ENCODE results near the gene TCF7L2.

The TCF7L2 gene

GRCh38 chr10:112946649-112947048 is 3.4 kb upstream of the TCF7L2 start:
- Histone ChIP-seq H3K4me3 (ENCODE audit: low read length in 2 of 2) (no peak overlapping the region), H3K27me3 (ENCODE audit: control insufficient read depth in 1 of 2, insufficient read depth in 2 of 2, low read length in 2 of 2) (no peaks in the 10 kb centered on the region), H3K4me1 (ENCODE audit: control insufficient read depth, insufficient read depth, low read length) (peaks cover 6% of the 10 kb centered on the region), H3K9ac (ENCODE audit: low read length in 2 of 2) (no peak overlapping the region), H3K9me3 (ENCODE audit: control insufficient read depth in 2 of 2, low read length in 2 of 2) (no peaks in the 10 kb centered on the region), H3K36me3 (ENCODE audit: control insufficient read depth in 2 of 2, insufficient read depth in 2 of 2, low read length in 2 of 2) (no peaks in the 10 kb centered on the region), H3K27ac (ENCODE audit: low read length) (no peak overlapping the region)

GRCh38 chr10:112948196-112948595 is 1.9 kb upstream of the TCF7L2 start:
- H3K36me3 ChIP-seq (ENCODE audit: control insufficient read depth in 2 of 2, insufficient read depth in 2 of 2, low read length in 2 of 2), result no peaks in the 10 kb centered on the region
- peaks cover 7% of the 10 kb centered on the region for H3K4me1 ChIP-seq (ENCODE audit: control insufficient read depth, insufficient read depth, low read length)
- H3K9ac ChIP-seq (ENCODE audit: low read length in 2 of 2), result no peak overlapping the region
- H3K27me3 ChIP-seq (ENCODE audit: control insufficient read depth in 1 of 2, insufficient read depth in 2 of 2, low read length in 2 of 2), result no peaks in the 10 kb centered on the region
- no peaks in the 10 kb centered on the region for H3K9me3 ChIP-seq (ENCODE audit: control insufficient read depth in 2 of 2, low read length in 2 of 2)
- H3K27ac ChIP-seq (ENCODE audit: low read length), result no peak overlapping the region
- H3K4me3 ChIP-seq (ENCODE audit: low read length in 2 of 2), result no peak overlapping the region

- Histone ChIP-seq H3K36me3 (ENCODE audit: control insufficient read depth in 2 of 2, insufficient read depth in 2 of 2, low read length in 2 of 2) (no peaks in the 10 kb centered on the region), H3K4me3 (ENCODE audit: low read length in 2 of 2) (peak overlapping the region in 1 of 2 donors; percentile 89), H3K27ac (ENCODE audit: low read length) (peak overlapping the region; percentile 37), H3K9me3 (ENCODE audit: control insufficient read depth in 2 of 2, low read length in 2 of 2) (no peaks in the 10 kb centered on the region), H3K27me3 (ENCODE audit: control insufficient read depth in 1 of 2, insufficient read depth in 2 of 2, low read length in 2 of 2) (no peaks in the 10 kb centered on the region), H3K9ac (ENCODE audit: low read length in 2 of 2) (peak overlapping the region in 1 of 2 donors; percentile 46), H3K4me1 (ENCODE audit: control insufficient read depth, insufficient read depth, low read length) (peaks cover 14% of the 10 kb centered on the region)
Measured at GRCh38 chr10:112949143-112949823, 764 bp upstream of the TCF7L2 start.

GRCh38 chr10:112950714-112951358 is 789 bp downstream of the TCF7L2 start:
- Histone ChIP-seq H3K27ac (ENCODE audit: low read length) (peak overlapping the region; percentile 84), H3K4me1 (ENCODE audit: control insufficient read depth, insufficient read depth, low read length) (peaks cover 19% of the 10 kb centered on the region), H3K9me3 (ENCODE audit: control insufficient read depth in 2 of 2, low read length in 2 of 2) (no peaks in the 10 kb centered on the region), H3K9ac (ENCODE audit: low read length in 2 of 2) (peak overlapping the region; percentile 81 to 84), H3K4me3 (ENCODE audit: low read length in 2 of 2) (peak overlapping the region; percentile 83 to 89), H3K36me3 (ENCODE audit: control insufficient read depth in 2 of 2, insufficient read depth in 2 of 2, low read length in 2 of 2) (no peaks in the 10 kb centered on the region), H3K27me3 (ENCODE audit: control insufficient read depth in 1 of 2, insufficient read depth in 2 of 2, low read length in 2 of 2) (no peaks in the 10 kb centered on the region)

DNA sequence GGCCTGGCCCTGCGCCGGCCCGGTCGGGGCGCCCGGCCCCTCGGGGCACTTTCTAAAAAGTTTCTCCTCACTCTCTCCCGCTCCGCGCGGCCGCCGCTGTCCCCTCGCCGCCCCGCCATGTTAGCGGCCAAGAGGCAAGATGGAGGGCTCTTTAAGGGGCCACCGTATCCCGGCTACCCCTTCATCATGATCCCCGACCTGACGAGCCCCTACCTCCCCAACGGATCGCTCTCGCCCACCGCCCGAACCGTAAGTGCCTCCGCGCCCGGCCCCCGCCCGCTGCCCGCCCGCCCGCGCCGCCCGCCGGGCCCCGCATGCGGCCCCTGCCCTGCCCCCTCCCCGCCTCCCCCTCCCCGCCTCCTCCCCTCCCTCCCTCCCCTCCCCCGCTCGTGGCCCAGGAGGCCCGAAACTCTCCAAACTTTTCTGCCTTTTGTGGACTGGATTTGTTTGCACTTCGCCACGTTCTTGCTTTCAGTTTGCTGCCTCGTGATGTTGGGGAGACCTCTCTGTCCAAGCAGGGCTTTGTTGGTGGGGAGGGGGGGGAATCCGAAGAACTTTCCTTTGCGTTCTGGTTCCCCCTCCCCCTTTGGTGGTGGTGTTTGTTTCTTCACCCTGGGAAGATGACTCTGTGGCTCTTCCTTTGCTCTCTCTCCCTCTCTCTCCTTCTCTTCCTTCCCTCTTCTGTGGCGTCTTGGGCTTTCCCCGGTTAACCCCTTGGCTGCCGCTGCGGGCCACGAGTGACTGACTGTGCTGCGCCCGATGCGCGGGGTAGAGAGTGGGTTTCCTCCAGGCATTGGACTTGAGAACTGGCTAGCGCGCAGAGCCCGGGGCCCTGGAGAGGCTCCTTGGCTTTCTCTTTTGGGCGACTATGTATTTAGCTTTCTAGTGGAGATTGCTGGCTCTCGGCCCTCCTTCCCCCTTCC is 1.6 kb downstream of the TCF7L2 start:
- peak overlapping the region; percentile 90 to 92 for H3K9ac ChIP-seq (ENCODE audit: low read length in 2 of 2)
- H3K9me3 ChIP-seq (ENCODE audit: control insufficient read depth in 2 of 2, low read length in 2 of 2), result no peaks in the 10 kb centered on the region
- peak overlapping the region; percentile 81 to 89 for H3K4me3 ChIP-seq (ENCODE audit: low read length in 2 of 2)
- H3K27ac ChIP-seq (ENCODE audit: low read length), result peak overlapping the region; percentile 93
- H3K4me1 ChIP-seq (ENCODE audit: control insufficient read depth, insufficient read depth, low read length), result peaks cover 24% of the 10 kb centered on the region
- H3K36me3 ChIP-seq (ENCODE audit: control insufficient read depth in 2 of 2, insufficient read depth in 2 of 2, low read length in 2 of 2), result no peaks in the 10 kb centered on the region
- H3K27me3 ChIP-seq (ENCODE audit: control insufficient read depth in 1 of 2, insufficient read depth in 2 of 2, low read length in 2 of 2), result no peaks in the 10 kb centered on the region

DNA sequence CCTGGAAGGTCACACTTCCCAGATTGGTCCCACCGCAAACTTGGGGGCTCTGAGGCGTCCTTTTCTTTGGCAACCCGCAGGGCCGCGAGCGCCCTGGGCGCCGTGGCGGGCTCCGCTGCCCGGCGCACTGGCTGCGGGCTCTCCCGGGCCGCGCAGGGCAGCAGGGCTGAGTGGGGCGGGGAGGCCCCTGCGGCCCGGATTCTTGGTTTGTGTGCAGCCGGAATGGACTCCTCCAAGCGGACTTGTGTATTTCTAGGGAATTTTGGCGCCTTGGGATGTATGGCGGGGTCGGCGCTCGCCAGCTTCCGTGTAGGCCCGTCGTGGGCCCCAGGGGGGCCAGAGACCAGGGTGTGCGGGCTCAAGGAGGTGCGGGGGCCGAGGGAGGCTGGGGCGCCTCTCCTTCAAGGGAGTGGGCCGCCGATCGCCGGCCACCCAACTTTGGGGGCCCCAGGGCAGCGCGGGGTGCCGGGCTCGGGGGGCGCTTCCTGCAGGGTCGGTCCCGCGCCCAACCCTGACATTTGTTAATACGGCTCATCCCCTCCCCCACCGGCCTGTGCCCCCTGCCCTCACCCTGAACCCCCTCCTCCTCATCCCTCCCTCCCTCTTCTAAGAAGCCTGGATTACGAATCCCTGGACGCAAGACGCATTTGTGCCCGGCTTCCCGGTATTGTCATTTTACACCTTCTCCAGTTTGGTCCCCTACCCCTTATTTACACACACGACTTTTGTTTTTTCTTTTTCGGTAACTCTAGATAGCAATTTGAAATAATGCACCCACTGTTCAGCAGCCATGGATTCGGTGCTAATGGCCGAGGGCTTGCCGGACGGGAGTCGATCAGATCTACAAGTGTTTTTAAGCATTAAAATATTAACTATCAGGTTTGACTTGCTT is 2.5 kb downstream of the TCF7L2 start:
- peak overlapping the region; percentile 93 for H3K27ac ChIP-seq (ENCODE audit: low read length)
- no peaks in the 10 kb centered on the region for H3K36me3 ChIP-seq (ENCODE audit: control insufficient read depth in 2 of 2, insufficient read depth in 2 of 2, low read length in 2 of 2)
- peak overlapping the region; percentile 81 to 89 for H3K4me3 ChIP-seq (ENCODE audit: low read length in 2 of 2)
- no peaks in the 10 kb centered on the region for H3K9me3 ChIP-seq (ENCODE audit: control insufficient read depth in 2 of 2, low read length in 2 of 2)
- H3K9ac ChIP-seq (ENCODE audit: low read length in 2 of 2), result peak overlapping the region; percentile 90 to 92
- H3K4me1 ChIP-seq (ENCODE audit: control insufficient read depth, insufficient read depth, low read length), result peaks cover 30% of the 10 kb centered on the region
- no peaks in the 10 kb centered on the region for H3K27me3 ChIP-seq (ENCODE audit: control insufficient read depth in 1 of 2, insufficient read depth in 2 of 2, low read length in 2 of 2)

DNA sequence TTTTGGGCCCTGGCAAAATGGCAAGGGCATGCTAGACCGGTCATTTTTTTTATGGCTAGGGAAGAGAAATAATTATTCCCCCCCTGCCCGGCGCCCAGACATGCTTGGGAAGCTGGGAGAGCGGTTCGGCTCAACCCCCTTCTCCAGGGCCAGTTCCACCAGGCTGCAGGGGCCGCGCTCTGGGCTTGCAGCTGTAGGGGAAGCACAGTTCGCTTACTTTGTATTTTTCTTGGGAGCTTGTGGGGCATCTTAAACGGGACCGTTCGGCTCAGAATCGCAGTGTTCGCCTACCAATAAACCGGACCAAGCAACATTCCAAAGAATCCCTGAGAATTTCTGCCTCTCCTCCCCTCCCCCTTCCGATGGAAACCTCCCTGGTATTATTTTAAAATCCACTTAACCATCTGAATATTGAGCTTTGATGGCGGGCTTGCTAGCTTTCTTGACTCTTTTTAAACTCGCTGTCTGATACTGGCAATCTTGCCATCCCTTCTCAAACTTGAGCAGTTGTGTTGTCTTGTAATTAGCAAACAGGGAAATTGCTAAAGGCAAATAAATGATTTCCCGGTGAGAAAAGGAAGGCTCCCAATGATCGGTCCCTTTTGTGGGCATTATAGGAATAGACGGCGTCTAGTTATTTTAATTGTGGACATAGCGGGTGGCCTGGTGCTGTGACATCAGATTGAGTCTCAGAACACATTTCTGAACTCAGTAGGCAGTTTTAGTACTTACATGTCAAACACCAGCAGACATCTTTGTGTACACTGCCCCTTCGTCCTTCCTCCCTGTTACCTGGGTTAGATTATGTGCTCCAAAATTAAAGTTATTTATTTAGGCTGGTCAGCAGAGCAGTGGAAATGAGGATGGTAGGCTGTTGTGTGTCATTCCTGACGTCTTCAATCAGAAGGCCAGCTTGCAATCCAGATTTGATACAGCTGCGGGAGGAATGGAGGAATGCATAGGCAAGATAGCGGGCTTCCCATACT is 3.4 kb downstream of the TCF7L2 start:
- no peaks in the 10 kb centered on the region for H3K27me3 ChIP-seq (ENCODE audit: control insufficient read depth in 1 of 2, insufficient read depth in 2 of 2, low read length in 2 of 2)
- H3K9me3 ChIP-seq (ENCODE audit: control insufficient read depth in 2 of 2, low read length in 2 of 2), result no peaks in the 10 kb centered on the region
- H3K9ac ChIP-seq (ENCODE audit: low read length in 2 of 2), result peak overlapping the region; percentile 30 to 90
- no peaks in the 10 kb centered on the region for H3K36me3 ChIP-seq (ENCODE audit: control insufficient read depth in 2 of 2, insufficient read depth in 2 of 2, low read length in 2 of 2)
- H3K27ac ChIP-seq (ENCODE audit: low read length), result peak overlapping the region; percentile 93
- peak overlapping the region; percentile 81 to 89 for H3K4me3 ChIP-seq (ENCODE audit: low read length in 2 of 2)
- H3K4me1 ChIP-seq (ENCODE audit: control insufficient read depth, insufficient read depth, low read length), result peaks cover 37% of the 10 kb centered on the region

DNA sequence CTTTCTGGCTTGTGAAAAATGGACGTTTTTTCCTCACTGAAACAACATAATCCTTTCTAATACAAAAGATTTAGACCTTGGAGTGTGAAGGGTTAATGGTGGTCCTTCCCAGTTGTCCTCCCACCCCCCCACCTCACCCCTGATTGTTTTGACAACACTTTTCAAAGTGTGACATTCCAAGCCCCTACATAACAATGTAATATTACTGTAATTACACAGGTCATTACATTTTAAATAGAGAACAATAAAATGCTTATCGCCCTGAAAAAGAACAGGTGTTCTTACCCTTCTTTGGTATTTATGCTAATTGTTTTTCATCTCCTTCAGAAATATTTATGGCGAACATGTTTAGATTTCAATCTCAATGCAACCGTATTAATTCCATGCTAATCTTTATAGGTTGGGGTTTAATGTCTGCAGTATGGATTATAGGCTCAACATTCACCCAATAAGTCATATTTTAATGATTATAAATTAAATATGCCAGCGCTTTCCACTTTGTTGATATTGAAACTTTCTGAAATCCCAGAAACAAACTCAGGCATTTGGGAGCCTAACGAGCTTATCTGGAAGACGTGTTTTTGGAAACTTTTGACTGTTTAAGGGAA is 5.0 kb downstream of the TCF7L2 start:
- Histone ChIP-seq H3K36me3 (ENCODE audit: control insufficient read depth in 2 of 2, insufficient read depth in 2 of 2, low read length in 2 of 2) (no peaks in the 10 kb centered on the region), H3K9ac (ENCODE audit: low read length in 2 of 2) (peak overlapping the region in 1 of 2 donors; percentile 31), H3K27me3 (ENCODE audit: control insufficient read depth in 1 of 2, insufficient read depth in 2 of 2, low read length in 2 of 2) (no peaks in the 10 kb centered on the region), H3K4me1 (ENCODE audit: control insufficient read depth, insufficient read depth, low read length) (peaks cover 35% of the 10 kb centered on the region), H3K27ac (ENCODE audit: low read length) (no peak overlapping the region), H3K9me3 (ENCODE audit: control insufficient read depth in 2 of 2, low read length in 2 of 2) (no peaks in the 10 kb centered on the region), H3K4me3 (ENCODE audit: low read length in 2 of 2) (peak overlapping the region; percentile 62 to 64)
